Posterior vena cava (tissue), 2 donors: ENCODE results near the gene SEMA3D. TPM values are rescaled to one million over a fixed set of nuclear protein-coding genes. Genes with fewer than 3 reads are reported as not detected.

Experiments
- DNase-seq: peaks from one replicate; pipeline ENCODE4 v3.0.0-alpha.2; 2020; ENCODE audit warnings: low spot score
- intact Hi-C, 2 donors: fragments of 100-400 bp; cut with DNase I; formaldehyde crosslinking; loops; one replicate each; pipeline versions ENCODE4 v1.14.1 to v1.14.2; 2022 to 2023
- total RNA-seq, 2 donors: library from RNA; stranded (reverse); fragmentation: NEBNext Ultra II Directional; extraction: Animal tissue kit (Norgen Biotek cat#: 25700); gene quantifications; one replicate each; pipeline ENCODE4 v1.2.1, GENCODE V29; 2021
- donor health status: DM: yes; HTN: yes; CAD: no.
- donor health status: DM: yes; HTN: yes; CAD: no.

The SEMA3D gene
- total RNA-seq, 2 donors from 2014 or later, result 19.8 to 21.4 TPM

- DNase-seq, result no peak
- intact Hi-C loops, result no loop called here
Observed at GRCh38 chr7:85055196-85055595, 131.7 kb downstream of the SEMA3D start.

GRCh38 chr7:85054306-85054705, 132.6 kb downstream of the SEMA3D start:
- DNase-seq, result no peak
- intact Hi-C loops, result no loop called here

GRCh38 chr7:85052894-85053293, 134.0 kb downstream of the SEMA3D start:
- intact Hi-C loops, result no loop called here

GRCh38 chr7:85052056-85052737, 134.7 kb downstream of the SEMA3D start:
- no peak for DNase-seq
- intact Hi-C loops, result no loop called here

More at GRCh38 chr7:85052894-85053293, 134.0 kb downstream of the SEMA3D start:
- DNase-seq, result no peak

- no peak for DNase-seq
- intact Hi-C loops, result no loop called here
Observed at GRCh38 chr7:85046534-85046933, 140.3 kb downstream of the SEMA3D start.

GRCh38 chr7:85041605-85042216, 145.1 kb downstream of the SEMA3D start:
- peak; percentile 80 for DNase-seq
- intact Hi-C loops, result loop anchor here (5.0 kb wide), 2 partner anchors 146 to 151 kb away; partner anchors contain the start of gene SEMA3D (in 1 of the 2)

- intact Hi-C loops, result loop anchor here in 1 of 2 donors (5.0 kb wide), 1 partner anchor 303 kb away; no protein-coding TSS in a partner anchor
Observed at GRCh38 chr7:85039196-85039923, 147.5 kb downstream of the SEMA3D start.

GRCh38 chr7:85038466-85038865, 148.4 kb downstream of the SEMA3D start:
- DNase-seq, result no peak
- intact Hi-C loops, result loop anchor here in 1 of 2 donors (5.0 kb wide), 1 partner anchor 304 kb away; no protein-coding TSS in a partner anchor

More at GRCh38 chr7:85039196-85039923, 147.5 kb downstream of the SEMA3D start:
- no peak for DNase-seq

- intact Hi-C loops, result no loop called here
- no peak for DNase-seq
Observed at GRCh38 chr7:85033263-85033662, 153.6 kb downstream of the SEMA3D start.

GRCh38 chr7:85031475-85031874, 155.4 kb downstream of the SEMA3D start:
- DNase-seq, result no peak
- intact Hi-C loops, result no loop called here

GRCh38 chr7:85030893-85031292, 156.0 kb downstream of the SEMA3D start:
- intact Hi-C loops, result no loop called here
- DNase-seq, result no peak

- DNase-seq, result peak; percentile 43
- intact Hi-C loops, result loop anchor here (10.0 kb wide), 2 partner anchors 531 to 1091 kb away; no protein-coding TSS in a partner anchor
Observed at GRCh38 chr7:85025312-85025756, 161.5 kb downstream of the SEMA3D start.

- no peak for DNase-seq
- intact Hi-C loops, result loop anchor here (5.0 to 10.0 kb wide), 3 partner anchors 529 to 1089 kb away; no protein-coding TSS in a partner anchor
Observed at GRCh38 chr7:85023916-85024315, 162.9 kb downstream of the SEMA3D start.

- DNase-seq, result no peak
- intact Hi-C loops, result loop anchor here (5.0 to 10.0 kb wide), 3 partner anchors 528 to 1088 kb away; no protein-coding TSS in a partner anchor
Observed at GRCh38 chr7:85023066-85023712, 163.7 kb downstream of the SEMA3D start.

- DNase-seq, result no peak
- intact Hi-C loops, result loop anchor here (5.0 to 10.0 kb wide), 3 partner anchors 527 to 1087 kb away; no protein-coding TSS in a partner anchor
Observed at GRCh38 chr7:85022064-85022697, 164.7 kb downstream of the SEMA3D start.

GRCh38 chr7:85021101-85021704, 165.7 kb downstream of the SEMA3D start:
- intact Hi-C loops, result loop anchor here (5.0 to 10.0 kb wide), 3 partner anchors 526 to 1086 kb away; no protein-coding TSS in a partner anchor
- DNase-seq, result no peak

- intact Hi-C loops, result loop anchor here (5.0 to 10.0 kb wide), 3 partner anchors 525 to 1085 kb away; no protein-coding TSS in a partner anchor
Observed at GRCh38 chr7:85019778-85020177, 167.1 kb downstream of the SEMA3D start.

GRCh38 chr7:85019176-85019575, 167.7 kb downstream of the SEMA3D start:
- intact Hi-C loops, result no loop called here
- DNase-seq, result no peak

More at GRCh38 chr7:85019778-85020177, 167.1 kb downstream of the SEMA3D start:
- DNase-seq, result no peak
